Glomerular visceral epithelial cell (primary cell): ENCODE measurements around the gene FOXN1.
A peak's percentile ranks its signal among the peaks of the same experiment; 100 is the strongest.

ENCODE experiments used
- DNase-seq: peaks from one replicate; pipeline ENCODE4 v3.0.0-alpha.2; 2016; ENCODE audit errors: extremely low spot score

Gene FOXN1

GRCh38 chr17:28477928-28478327, 28.2 kb upstream of the FOXN1 start:
- DNase-seq, result no peak

GRCh38 chr17:28478712-28479615, 27.2 kb upstream of the FOXN1 start:
- no peak for DNase-seq

- DNase-seq, result no peak
These were observed 25.9 kb upstream of the FOXN1 start for GRCh38 chr17:28480278-28480677.

- DNase-seq, result no peak
These were observed 25.2 kb upstream of the FOXN1 start for GRCh38 chr17:28480799-28481571.

- no peak for DNase-seq
These were observed 23.5 kb upstream of the FOXN1 start for GRCh38 chr17:28482551-28483199.

GRCh38 chr17:28484296-28484695, 21.9 kb upstream of the FOXN1 start:
- no peak for DNase-seq

- no peak for DNase-seq
These were observed 21.1 kb upstream of the FOXN1 start for GRCh38 chr17:28485049-28485448.

GRCh38 chr17:28487881-28488532, 18.1 kb upstream of the FOXN1 start:
- DNase-seq, result no peak

GRCh38 chr17:28488533-28489276, 17.4 kb upstream of the FOXN1 start:
- no peak for DNase-seq

GRCh38 chr17:28491286-28491685, 14.9 kb upstream of the FOXN1 start:
- no peak for DNase-seq

- DNase-seq, result no peak
These were observed 14.3 kb upstream of the FOXN1 start for GRCh38 chr17:28491860-28492259.

GRCh38 chr17:28492352-28493310, 13.5 kb upstream of the FOXN1 start:
- no peak for DNase-seq

- no peak for DNase-seq
These were observed 12.7 kb upstream of the FOXN1 start for GRCh38 chr17:28493460-28493859.

GRCh38 chr17:28494445-28495188, 11.5 kb upstream of the FOXN1 start:
- DNase-seq, result peak; percentile 70

GRCh38 chr17:28495635-28496034, 10.5 kb upstream of the FOXN1 start:
- DNase-seq, result no peak

- DNase-seq, result no peak
These were observed 8.2 kb upstream of the FOXN1 start for GRCh38 chr17:28497931-28498330.

- no peak for DNase-seq
These were observed 7.3 kb upstream of the FOXN1 start for GRCh38 chr17:28498652-28499363.

GRCh38 chr17:28499364-28499664, 6.8 kb upstream of the FOXN1 start:
- no peak for DNase-seq
